T-helper 2 cell treated with Interferon-gamma antibody and Interleukin-4, amounts not matched to agents 100 ng/mL and 5 ng/mL, for 36 hours (primary cell): Measurements from ENCODE around the gene CD44. TPM values are rescaled to one million over a fixed set of nuclear protein-coding genes. Genes with fewer than 3 reads are reported as not detected.
"Not testable (repeated sequence)": the region's sequence is repeated elsewhere in the genome, so short reads cannot be mapped to it uniquely, and the experiment has no call there.

ENCODE experiments used
- intact Hi-C: fragments of 100-400 bp; cut with micrococcal nuclease; formaldehyde crosslinking; loops from one replicate; pipeline ENCODE4 v1.15.1; 2023
- total RNA-seq: library from RNA; stranded (reverse); gene quantifications from 2 replicates; pipeline ENCODE4 v1.2.3, GENCODE V29; 2022

Gene CD44
- total RNA-seq, result 294 and 296 TPM in 2 replicates

DNA sequence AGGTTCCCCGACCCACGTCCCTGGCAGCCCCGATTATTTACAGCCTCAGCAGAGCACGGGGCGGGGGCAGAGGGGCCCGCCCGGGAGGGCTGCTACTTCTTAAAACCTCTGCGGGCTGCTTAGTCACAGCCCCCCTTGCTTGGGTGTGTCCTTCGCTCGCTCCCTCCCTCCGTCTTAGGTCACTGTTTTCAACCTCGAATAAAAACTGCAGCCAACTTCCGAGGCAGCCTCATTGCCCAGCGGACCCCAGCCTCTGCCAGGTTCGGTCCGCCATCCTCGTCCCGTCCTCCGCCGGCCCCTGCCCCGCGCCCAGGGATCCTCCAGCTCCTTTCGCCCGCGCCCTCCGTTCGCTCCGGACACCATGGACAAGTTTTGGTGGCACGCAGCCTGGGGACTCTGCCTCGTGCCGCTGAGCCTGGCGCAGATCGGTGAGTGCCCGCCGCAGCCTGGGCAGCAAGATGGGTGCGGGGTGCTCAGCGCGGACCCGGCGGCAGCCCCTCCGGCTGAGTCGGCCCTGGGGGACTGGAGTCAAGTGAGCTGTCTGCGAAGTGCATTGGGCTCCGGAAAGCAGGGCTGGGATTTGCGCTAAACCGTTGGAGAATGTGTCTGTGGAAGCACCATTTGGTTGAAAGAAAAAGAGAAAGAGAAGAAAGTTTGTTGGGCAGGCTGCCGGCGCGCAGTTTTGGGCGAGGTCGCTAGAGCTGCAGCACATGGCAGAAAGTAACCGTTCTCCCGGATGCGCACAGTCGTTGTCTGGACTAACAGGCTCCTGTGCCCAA is at the start of gene CD44:
Gene CD44 (plus strand): TSS at position 229 of the 779 bp plus-strand sequence. CDS start 133 bp downstream, at position 362.
- intact Hi-C loops, result loop anchor here (1.0 to 2.0 kb wide), 6 partner anchors 16 to 140 kb away; no protein-coding TSS in a partner anchor

GRCh38 chr11:35089666-35090065 is 49.3 kb upstream of the CD44 start:
- intact Hi-C loops, result no loop called here

DNA sequence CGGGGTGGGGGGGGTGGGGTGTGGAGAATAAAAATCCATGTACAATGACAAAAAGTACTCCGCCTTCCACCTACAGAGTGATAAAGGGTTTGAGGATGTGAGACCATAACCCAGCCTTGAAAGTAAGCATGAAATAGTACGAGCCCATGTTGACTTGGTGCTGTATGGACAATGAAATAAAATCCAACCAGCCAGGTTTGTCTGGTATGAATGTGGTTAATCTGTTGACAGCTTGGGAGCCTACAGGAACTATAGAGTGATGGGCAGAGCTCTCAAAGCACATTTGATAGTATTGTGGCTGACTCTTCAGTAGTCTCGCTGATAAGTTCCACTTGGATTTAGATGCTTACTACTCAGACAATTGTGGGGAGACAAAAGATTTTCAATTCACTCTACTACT is 48.8 kb upstream of the CD44 start:
- intact Hi-C loops, result no loop called here

DNA sequence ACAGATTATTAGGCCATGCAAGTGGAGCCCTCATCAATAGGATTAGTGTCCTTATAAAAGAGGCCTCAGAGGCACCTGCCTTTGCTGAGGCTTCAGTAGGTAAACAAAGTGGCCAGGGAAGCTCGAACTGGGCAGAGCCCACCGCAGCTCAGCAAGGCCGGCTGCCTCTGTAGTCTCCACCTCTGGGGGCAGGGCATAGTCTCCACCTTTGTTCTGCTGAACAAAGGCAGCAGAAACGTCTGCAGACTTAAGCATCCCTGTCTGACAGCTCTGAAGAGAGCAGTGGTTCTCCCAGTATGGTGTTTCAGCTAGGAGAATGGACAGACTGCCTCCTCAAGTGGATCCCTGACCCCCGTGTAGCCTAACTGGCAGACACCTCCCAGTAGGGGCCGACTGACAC is 48.0 kb upstream of the CD44 start:
- intact Hi-C loops, result not testable (repeated sequence)

DNA sequence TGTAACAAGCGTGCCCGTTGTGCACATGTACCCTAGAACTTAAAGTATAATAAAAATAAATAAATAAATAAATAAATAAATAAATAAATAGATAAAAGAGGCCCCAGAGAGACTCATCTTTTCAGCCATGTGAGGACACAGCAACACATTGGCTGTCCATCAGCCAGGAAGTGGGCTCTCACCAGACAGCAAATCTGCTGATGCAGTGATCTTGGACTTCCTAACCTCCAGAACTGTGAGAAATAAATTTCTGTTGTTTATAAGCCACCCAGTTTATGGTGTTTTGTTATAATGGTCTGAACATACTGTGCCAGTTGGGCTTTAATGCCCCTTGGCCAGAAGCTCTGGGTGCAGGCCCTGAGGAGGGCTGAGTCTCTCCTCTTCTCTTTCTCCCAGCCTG is 42.2 kb upstream of the CD44 start:
- intact Hi-C loops, result no loop called here

DNA sequence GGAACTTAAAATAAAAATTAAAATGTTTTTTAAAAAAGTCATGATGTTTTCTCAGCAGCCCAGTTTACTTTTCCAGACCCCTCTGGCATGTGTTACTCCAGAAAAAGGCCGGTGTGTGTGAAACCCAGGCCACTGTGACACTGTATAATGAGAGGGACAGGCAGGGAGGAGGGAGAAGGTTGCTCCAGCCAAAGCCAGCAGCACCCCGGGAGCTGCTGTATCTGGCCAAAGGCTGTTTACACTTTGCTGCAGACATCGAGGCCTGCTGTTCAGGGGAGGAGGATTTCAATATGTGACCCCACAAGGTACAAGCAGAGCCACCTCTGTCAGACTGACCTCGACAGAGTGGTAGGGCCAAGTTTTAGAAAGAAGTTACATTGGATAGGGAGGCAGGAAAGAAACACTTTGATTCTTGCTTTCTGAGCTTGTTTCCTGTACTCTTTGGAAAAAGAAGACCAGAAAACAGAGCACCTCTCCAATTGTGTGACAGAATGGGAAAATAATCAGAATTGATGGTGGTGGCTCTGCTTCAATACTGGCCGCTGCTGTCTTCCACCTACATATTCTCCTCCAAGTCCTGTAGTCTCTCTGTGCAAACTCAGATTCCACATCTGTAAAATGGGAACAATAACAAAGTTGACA is 41.0 kb upstream of the CD44 start:
- intact Hi-C loops, result no loop called here

GRCh38 chr11:35098855-35099254 is 40.1 kb upstream of the CD44 start:
- intact Hi-C loops, result no loop called here

GRCh38 chr11:35099278-35100012 is 39.5 kb upstream of the CD44 start:
- intact Hi-C loops, result no loop called here

DNA sequence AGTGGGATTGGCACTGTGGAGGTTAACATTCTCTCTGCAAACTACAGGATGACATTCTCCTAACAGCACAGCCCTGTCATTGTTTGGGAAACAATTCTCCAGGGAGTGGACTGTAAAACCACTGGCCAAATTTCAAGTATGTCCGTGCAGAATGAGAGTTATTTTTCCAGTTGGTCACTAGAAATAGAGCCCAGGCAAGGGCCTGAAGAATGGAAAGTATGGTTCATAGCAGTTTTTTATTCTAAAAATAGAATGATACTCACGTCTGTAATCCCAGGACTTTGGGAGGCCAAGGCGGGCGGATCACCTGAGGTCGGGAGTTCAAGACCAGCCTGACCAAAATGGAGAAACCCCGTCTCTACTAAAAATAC is 39.0 kb upstream of the CD44 start:
- intact Hi-C loops, result no loop called here

- intact Hi-C loops, result no loop called here
Measured at GRCh38 chr11:35101223-35101622, 37.7 kb upstream of the CD44 start.

DNA sequence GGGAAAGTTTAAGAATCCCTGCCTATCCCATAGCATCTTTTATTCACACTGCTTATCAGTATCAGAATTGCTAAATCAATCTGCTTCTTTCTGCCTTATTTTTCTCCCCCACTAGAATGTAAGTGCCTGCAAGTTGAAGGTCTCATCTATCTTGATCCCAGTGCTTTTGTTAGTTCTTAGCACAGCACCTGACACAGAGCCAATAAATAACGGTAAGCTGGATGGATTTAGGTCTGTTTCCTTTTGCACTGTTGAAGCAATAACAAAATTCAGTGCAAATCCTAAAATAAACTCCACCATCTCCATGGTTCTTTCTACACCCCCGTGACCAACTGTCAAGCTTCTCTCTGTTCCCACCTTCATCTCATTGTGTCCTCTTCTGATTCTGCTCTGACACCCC is 36.7 kb upstream of the CD44 start:
- intact Hi-C loops, result no loop called here

DNA sequence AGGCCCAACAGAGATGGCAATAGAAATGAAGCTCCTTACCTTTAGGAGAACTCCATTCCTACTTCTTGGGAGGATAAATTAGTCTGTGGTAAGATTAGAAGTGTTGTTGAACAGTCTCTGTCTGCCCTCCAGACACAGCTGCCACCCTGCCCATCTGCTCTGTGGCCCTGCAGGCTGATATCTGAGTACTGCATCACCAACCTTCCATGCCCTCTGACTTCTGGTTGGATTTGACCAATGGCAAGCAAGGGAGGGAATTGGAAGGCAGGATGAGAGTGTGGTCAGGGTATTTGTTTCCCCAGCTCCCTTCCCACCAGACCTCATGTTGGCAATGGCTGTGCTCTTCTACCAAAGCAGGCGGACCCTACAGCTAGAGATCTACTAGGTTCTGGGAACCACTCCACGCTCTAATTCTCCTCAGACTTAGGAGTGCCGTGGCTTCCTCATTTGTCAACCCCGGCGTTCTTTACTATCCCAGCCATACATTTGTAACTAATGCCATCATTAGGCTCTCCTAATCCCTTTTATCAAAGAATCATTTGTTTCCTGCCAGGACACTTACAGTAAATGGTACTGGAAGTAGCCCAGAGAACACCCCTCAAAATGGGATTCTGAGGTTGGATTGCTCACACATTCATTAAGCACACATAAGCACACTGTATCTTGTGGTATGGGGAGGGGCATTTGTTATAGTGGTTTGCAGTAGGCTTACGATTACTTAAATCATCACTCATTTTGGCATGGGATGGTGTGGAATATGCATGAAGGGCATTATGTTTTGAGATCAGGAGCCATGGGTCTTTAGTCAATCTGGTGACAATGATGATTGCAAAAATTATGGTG is 35.4 kb upstream of the CD44 start:
- intact Hi-C loops, result no loop called here

GRCh38 chr11:35104655-35105054 is 34.3 kb upstream of the CD44 start:
- intact Hi-C loops, result no loop called here

DNA sequence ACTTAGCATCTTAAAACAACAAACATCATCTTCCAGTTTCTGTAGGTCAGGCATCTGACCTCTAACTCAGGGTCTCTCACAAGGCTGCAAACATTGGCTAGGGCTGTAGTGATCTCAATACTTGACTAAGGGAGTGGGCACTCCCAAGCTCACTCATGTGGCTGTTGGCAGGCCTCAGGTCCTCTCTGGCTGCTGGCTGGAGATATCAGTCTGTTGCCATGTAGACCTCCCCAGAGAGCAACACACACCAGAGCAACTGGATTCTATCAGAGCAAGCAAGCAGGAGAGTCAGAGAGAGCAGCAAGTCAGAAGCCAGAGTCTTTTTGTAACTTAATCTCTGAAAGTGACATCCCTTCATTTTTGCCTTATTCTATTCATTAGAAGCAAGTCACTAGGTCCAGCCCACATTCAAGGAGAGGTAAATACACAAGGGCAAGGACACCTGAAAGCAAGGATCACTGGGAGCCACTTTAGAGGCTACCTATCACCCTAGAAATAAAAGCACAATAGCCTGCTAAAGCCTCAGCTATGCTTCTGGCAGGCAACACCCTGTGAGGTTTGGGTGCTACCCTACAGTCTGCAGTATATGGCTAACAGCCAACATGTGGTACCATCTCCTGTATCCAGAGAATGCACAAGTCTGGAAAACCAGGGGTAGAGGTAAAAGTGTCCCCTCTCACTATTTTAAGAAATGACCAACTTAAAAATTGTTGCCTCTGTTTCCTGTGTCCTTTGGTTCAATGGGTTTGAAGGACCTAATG is 33.5 kb upstream of the CD44 start:
- intact Hi-C loops, result no loop called here

- intact Hi-C loops, result no loop called here
Measured at GRCh38 chr11:35106595-35106994, 32.4 kb upstream of the CD44 start.

GRCh38 chr11:35107861-35108260 is 31.1 kb upstream of the CD44 start:
- intact Hi-C loops, result no loop called here

- intact Hi-C loops, result not testable (repeated sequence)
Measured at GRCh38 chr11:35108336-35108735, 30.6 kb upstream of the CD44 start.

GRCh38 chr11:35109041-35109440 is 29.9 kb upstream of the CD44 start:
- intact Hi-C loops, result no loop called here

DNA sequence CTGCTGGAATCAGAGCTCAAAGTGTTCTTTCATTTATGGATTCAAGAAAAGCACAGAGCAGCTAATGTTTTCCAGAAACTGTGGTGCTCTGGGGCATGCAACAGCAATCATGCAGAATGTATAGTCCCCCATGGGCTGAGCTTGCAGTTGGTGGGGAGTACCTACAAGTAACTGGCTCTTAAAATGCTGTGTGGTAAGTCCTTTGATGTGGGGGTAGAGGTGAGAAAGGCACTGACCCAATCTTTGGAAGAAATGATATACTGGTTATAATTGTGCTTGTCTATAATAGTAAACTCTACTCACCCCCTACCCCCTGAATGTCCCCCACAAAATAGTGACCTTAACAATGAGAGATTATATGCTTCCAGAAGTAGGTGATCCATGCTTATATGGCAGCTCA is 29.1 kb upstream of the CD44 start:
- intact Hi-C loops, result no loop called here

- intact Hi-C loops, result no loop called here
Measured at GRCh38 chr11:35111161-35112055, 27.6 kb upstream of the CD44 start.
